ENCODE results near the gene HPSE2. TPM values are rescaled to one million over a fixed set of nuclear protein-coding genes. Genes with fewer than 3 reads are reported as not detected.

HPSE2 gene
- total and polyA plus RNA-seq, 2 of the 8 experiments (the other 6 are each of a cell fraction or from before 2014, with no cell fraction given) = 0.41 to 0.58 TPM

DNA sequence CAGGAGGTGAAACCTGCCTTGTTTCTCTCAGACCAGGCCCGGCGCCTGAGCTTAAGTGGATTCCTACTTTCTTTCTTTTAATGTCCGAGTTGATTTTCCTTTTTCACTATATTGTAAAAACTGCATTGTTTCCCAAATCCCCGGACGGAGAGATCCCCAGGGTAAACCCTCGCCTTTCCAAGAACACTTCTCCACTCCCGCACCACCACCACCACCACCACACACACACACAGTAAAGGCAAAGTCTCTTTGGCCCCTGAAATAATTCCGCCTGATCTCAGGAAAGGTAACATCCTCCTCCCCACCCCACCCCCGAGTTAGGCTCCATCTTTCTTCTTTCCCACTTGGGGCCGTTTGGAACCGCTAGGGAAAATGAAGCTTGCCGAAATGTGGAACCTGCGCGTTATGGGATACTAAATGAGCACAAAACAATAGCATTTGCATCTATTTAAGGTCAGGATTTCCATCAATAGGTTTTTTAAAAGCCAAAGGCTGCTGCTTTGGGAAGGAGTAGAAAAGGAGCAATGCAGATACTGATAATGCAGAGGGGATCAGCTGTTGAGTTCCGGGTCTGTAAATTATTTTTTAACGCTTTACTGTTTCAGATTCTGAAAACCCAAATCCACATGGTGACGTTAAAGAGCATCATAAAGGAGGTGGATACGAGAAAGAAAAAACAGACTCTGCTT lies 2.5 kb downstream of the HPSE2 start:
- ChIA-PET POLR2A (ENCODE audit: partially characterized antibody) (no interaction called here), CTCF (ENCODE audit: partially characterized antibody) (interaction anchor here (0.9 to 1.8 kb wide), 2 partner anchors 12 to 192 kb away, joined by 3 to 4 read pairs; no protein-coding TSS in a partner anchor)
- Histone ChIP-seq H3K27ac (ENCODE audit: low read depth, low read length) (no peak overlapping the region), H2BK12ac (ENCODE audit: low read depth, low read length) (no peak overlapping the region), H2BK120ac (replicated peaks; ENCODE audit: low read depth, low read length) (no peak overlapping the region), H3K14ac (ENCODE audit: insufficient read length) (no peak overlapping the region), H3K79me2 (ENCODE audit: control insufficient read depth in 1 of 2, insufficient read depth in 2 of 2, low read length in 2 of 2) (no peaks in the 10 kb centered on the region), H3K27me3 (replicated peaks in 1 of 4; ENCODE audit: control insufficient read depth in 3 of 4, extremely low read depth in 1 of 4, insufficient read depth in 3 of 4, low read length in 3 of 4) (peaks cover 39 to 84% (median 72%) of the 10 kb centered on the region in 4 experiments), H3K4me3 (ENCODE audit: extremely low read depth in 1 of 4, insufficient read depth in 2 of 4, low read depth in 3 of 4, low read length in 4 of 4) (peak overlapping the region; percentile 36 to 65 (median 46); a peak in 7 of 8 replicates), H3K79me1 (ENCODE audit: low read depth, low read length) (no peaks in the 10 kb centered on the region), H3K4me2 (ENCODE audit: insufficient read depth in 1 of 2, low read depth in 2 of 2, low read length in 2 of 2) (peak overlapping the region; percentile 97 to 99), H4K5ac (ENCODE audit: insufficient read length, low read depth, low read length) (no peak overlapping the region), H2BK15ac (ENCODE audit: low read length) (no peak overlapping the region), H3K18ac (ENCODE audit: extremely low read depth, low read length) (no peak overlapping the region), H2AFZ (ENCODE audit: low read length) (no peak overlapping the region), H3K4ac (replicated peaks; ENCODE audit: insufficient read length, low read depth, low read length) (no peak overlapping the region), H3K9ac (replicated peaks in 1 of 4; ENCODE audit: extremely low read depth in 1 of 4, low read depth in 3 of 4, low read length in 3 of 4) (no peak overlapping the region), H4K20me1 (replicated peaks in 1 of 2; ENCODE audit: control insufficient read depth in 1 of 2, insufficient read depth in 2 of 2, low read length in 2 of 2) (no peaks in the 10 kb centered on the region), H3K36me3 (ENCODE audit: control insufficient read depth in 2 of 4, insufficient read depth in 4 of 4, low read length in 3 of 4) (no peaks in the 10 kb centered on the region), H3K23ac (ENCODE audit: insufficient read length) (no peak overlapping the region), H2AK5ac (ENCODE audit: low read depth, low read length) (no peak overlapping the region), H3K4me1 (replicated peaks in 1 of 4; ENCODE audit: control insufficient read depth in 3 of 4, insufficient read depth in 4 of 4, low read length in 3 of 4) (peaks cover 8 to 35% (median 15%) of the 10 kb centered on the region in 4 experiments; a peak in 6 of 7 replicates), H2BK20ac (ENCODE audit: low read length) (no peak overlapping the region), H3K23me2 (ENCODE audit: low read depth, low read length) (peaks cover 32% of the 10 kb centered on the region), H3K56ac (replicated peaks; ENCODE audit: insufficient read length, low read depth, low read length) (no peak overlapping the region), H3K9me3 (ENCODE audit: insufficient read depth in 2 of 2, low read depth in 1 of 2, low read length in 1 of 2) (no peaks in the 10 kb centered on the region), H4K8ac (ENCODE audit: extremely low read depth, insufficient read depth, low read length) (no peak overlapping the region), H4K91ac (replicated peaks; ENCODE audit: insufficient read length, low read length) (no peak overlapping the region), H2BK5ac (ENCODE audit: low read depth, low read length) (no peak overlapping the region)
- FAIRE-seq (no peak), DNase-seq (ENCODE audit: low read depth in 1 of 2, low spot score in 2 of 2) (no peak)
- TF ChIP-seq CBX8 (IDR thresholded peaks at IDR 0.05; ENCODE audit: borderline replicate concordance, low read depth, low read length) = 0 out of 2 replicates have a peak, but pooled peaks have one; percentile 55
- peak; percentile 8; the same call in 1 of the 2 replicates for TF ChIP-seq SUZ12 (IDR thresholded peaks at IDR 0.05; ENCODE audit: low read length)
- TF ChIP-seq BCL11A (IDR thresholded peaks at IDR 0.05; ENCODE audit: low read depth in 2 of 2, low read length in 2 of 2) = no peak
- TF ChIP-seq GABPA (IDR thresholded peaks at IDR 0.05; ENCODE audit: borderline replicate concordance, insufficient read depth, low read length) = no peak
- TF ChIP-seq NRF1 (IDR thresholded peaks at IDR 0.05; ENCODE audit: low read depth, low read length) = no peak
- no peak for TF ChIP-seq SIN3A (conservative IDR thresholded peaks at IDR 0.05 in 1 of 2, IDR thresholded peaks at IDR 0.05 in 1 of 2; ENCODE audit: low read depth in 1 of 2, low read length in 2 of 2)
- peak; percentile 16 for TF ChIP-seq EZH2 (IDR thresholded peaks at IDR 0.05; ENCODE audit: low read depth, low read length, severe bottlenecking)
- no peak for TF ChIP-seq TEAD4 (IDR thresholded peaks at IDR 0.05; ENCODE audit: low read depth, low read length)
- TF ChIP-seq JUND (IDR thresholded peaks at IDR 0.05; ENCODE audit: low read length) = no peak
- no peak for TF ChIP-seq YY1 (IDR thresholded peaks at IDR 0.05; ENCODE audit: low read depth, low read length)
- 2% methylated on average over 18 of the region's 18 CpGs; no CpG with 5 or more reads in 1 of the 2 experiments for WGBS, 2 experiments (ENCODE audit: extremely low coverage in 1 of 2, insufficient coverage in 1 of 2, insufficient read length in 1 of 2, insufficient replicate concordance in 2 of 2, low coverage in 1 of 2, low lambda C conversion rate in 2 of 2, missing lambda C conversion rate in 1 of 2)

All from H1 (cell line).